Peyer's patch (tissue), 4 donors: ENCODE measurements around the gene PHF2.

Experiments
- CTCF ChIP-seq, 6 experiments: fragments of 450-650 bp in 4 of 6; fragments of 200-600 bp in 2 of 6; sonication (generic) in 1 of 6; IDR thresholded peaks; one replicate each; pipeline ENCODE4 v1.5.1; 2017 to 2019; ENCODE audit warnings: antibody characterized with exemption in 6 of 6, mild to moderate bottlenecking in 3 of 6, moderate library complexity in 1 of 6
- POLR2A ChIP-seq, 2 donors: fragments of 450-650 bp; IDR thresholded peaks; one replicate each; pipeline ENCODE4 v1.5.1; 2017; ENCODE audit warnings: antibody characterized with exemption in 2 of 2, mild to moderate bottlenecking in 2 of 2, moderate library complexity in 2 of 2

DNA sequence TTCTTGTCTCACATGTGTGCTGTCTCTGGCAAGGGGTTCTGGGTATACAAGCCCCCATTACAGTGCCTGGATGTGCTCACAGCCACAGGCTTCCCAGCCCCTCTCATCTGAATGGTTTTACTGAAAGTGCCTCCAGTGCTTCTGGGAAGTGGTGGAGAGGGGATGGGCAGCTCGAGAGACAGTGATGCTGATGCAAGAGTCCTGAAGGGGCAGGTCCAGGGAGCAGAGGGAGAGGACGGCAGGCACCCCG lies 93.5 kb downstream of the PHF2 start:
- TF ChIP-seq POLR2A (IDR thresholded peaks at IDR 0.05), result no peak
- TF ChIP-seq CTCF (IDR thresholded peaks at IDR 0.05), result no peak
